ENCODE data around the gene SC5D.

Gene SC5D

DNA sequence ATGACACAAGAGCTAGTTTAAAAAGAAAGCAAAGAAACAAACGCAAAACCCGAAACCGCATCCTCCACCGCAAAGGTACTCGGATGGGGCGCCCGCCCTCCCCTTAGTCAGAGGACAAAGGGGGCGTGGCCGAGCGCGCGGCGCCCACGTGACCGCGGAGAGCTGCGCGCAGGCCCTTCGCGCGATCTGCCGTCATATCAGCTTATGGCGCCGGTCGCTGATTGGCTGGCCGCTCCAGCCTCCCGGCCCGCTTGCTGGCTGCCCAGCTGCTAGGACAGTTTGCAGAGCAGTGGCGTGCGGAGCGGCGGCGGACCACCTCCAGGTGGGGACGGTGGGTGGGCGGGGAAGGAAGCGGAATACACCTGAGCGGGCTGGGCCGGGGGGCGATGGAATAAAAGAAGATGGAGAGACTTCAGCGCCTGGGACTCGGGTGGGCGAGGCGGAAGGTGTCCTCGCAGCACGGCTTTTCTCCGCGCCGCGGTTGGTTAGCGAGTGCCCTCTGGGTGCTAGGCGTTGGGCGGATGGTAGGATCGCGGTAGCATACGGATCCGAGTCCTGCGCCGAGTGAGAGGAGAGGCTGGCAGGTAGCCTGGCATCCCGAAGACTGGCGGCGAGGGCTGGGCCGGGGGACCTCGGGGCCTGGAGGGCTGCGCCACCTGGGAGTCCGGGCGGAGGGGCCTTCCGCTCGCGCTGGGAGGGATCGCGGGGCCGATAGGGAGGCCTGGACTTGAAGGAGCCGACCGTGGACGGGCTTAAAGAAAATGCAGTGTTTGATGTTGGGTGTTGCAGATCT, at the start of gene SC5D:
SC5D (plus strand) TSS at position 277 of the 793 bp plus-strand sequence. CDS start 10,605 bp downstream, outside the sequence.
- TF ChIP-seq MAX (IDR thresholded peaks at IDR 0.05; ENCODE audit: low read depth, low read length) (peak; percentile 97), CTCF (IDR thresholded peaks at IDR 0.05; ENCODE audit: low read depth, low read length) (no peak), MYC (IDR thresholded peaks at IDR 0.05; ENCODE audit: low read depth, low read length) (no peak; the same call in 1 of the 2 replicates), POLR2A (IDR thresholded peaks at IDR 0.05; ENCODE audit: extremely low read depth, insufficient read length) (peak; percentile 74)
- peak; percentile 96 for DNase-seq (ENCODE audit: low read depth)

DNA sequence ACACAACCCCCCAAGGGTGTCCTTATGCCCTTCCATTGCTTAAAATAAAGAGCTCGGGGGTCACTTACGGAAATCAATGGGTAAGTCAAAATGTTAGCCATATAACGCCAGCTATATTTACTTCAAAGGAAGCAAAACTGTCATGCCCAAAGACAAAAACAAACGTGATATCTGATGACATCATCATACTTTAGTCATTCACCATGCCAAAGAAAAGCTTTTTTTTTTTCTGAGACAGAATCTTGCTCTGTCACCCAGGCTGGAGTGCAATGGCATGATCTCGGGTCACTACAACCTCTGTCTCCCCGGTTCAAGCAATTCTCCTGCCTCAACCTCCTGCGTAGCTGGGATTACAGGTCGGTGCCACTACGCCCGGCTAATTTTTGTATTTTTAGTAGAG, 47.7 kb upstream of the SC5D start:
- no peak for DNase-seq (ENCODE audit: low read depth)
- TF ChIP-seq MAX (IDR thresholded peaks at IDR 0.05; ENCODE audit: low read depth, low read length) (no peak), POLR2A (IDR thresholded peaks at IDR 0.05; ENCODE audit: extremely low read depth, insufficient read length) (no peak), CTCF (IDR thresholded peaks at IDR 0.05; ENCODE audit: low read depth, low read length) (no peak), MYC (IDR thresholded peaks at IDR 0.05; ENCODE audit: low read depth, low read length) (no peak)

More for the DNA sequence above, at the start of gene SC5D:
- H3K4me3 ChIP-seq (ENCODE audit: low read depth, low read length), result peak within 1 kb of the TSS; percentile 82

GRCh38 chr11:121246021-121246768, 46.4 kb upstream of the SC5D start:
- no peak for DNase-seq (ENCODE audit: low read depth)
- TF ChIP-seq POLR2A (IDR thresholded peaks at IDR 0.05; ENCODE audit: extremely low read depth, insufficient read length), result no peak
- TF ChIP-seq MYC (IDR thresholded peaks at IDR 0.05; ENCODE audit: low read depth, low read length), result no peak
- TF ChIP-seq CTCF (IDR thresholded peaks at IDR 0.05; ENCODE audit: low read depth, low read length), result no peak
- TF ChIP-seq MAX (IDR thresholded peaks at IDR 0.05; ENCODE audit: low read depth, low read length), result no peak
- H3K4me3 ChIP-seq (ENCODE audit: low read depth, low read length), result no peak overlapping the region

More for the DNA sequence above, 47.7 kb upstream of the SC5D start:
- H3K4me3 ChIP-seq (ENCODE audit: low read depth, low read length), result no peak overlapping the region

- H3K4me3 ChIP-seq (ENCODE audit: low read depth, low read length), result no peak overlapping the region
- no peak for TF ChIP-seq CTCF (IDR thresholded peaks at IDR 0.05; ENCODE audit: low read depth, low read length)
- no peak for TF ChIP-seq MYC (IDR thresholded peaks at IDR 0.05; ENCODE audit: low read depth, low read length)
- no peak for TF ChIP-seq POLR2A (IDR thresholded peaks at IDR 0.05; ENCODE audit: extremely low read depth, insufficient read length)
- TF ChIP-seq MAX (IDR thresholded peaks at IDR 0.05; ENCODE audit: low read depth, low read length), result no peak
Observed at GRCh38 chr11:121246769-121247035, 45.9 kb upstream of the SC5D start.

DNA sequence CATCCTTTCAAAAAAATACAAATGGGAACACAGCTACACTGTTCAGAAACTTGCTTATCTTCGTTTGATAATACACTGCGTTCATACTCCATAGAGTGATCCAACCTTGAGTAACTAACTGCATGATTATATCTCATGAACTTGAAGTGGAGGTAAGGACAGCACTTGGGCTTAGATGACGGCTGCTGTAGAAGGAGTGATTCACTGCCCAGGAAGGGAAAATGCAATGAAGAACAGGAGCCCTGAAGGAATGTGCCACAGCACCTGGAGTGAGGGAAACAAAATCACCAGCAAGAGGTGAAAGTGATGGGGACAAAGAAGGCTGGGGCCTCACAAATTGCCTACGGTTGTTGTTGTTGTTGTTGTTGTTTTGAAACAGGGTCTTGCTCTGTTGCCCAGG, 44.1 kb upstream of the SC5D start:
- DNase-seq (ENCODE audit: low read depth), result no peak
- no peak for TF ChIP-seq MYC (IDR thresholded peaks at IDR 0.05; ENCODE audit: low read depth, low read length)
- no peak for TF ChIP-seq CTCF (IDR thresholded peaks at IDR 0.05; ENCODE audit: low read depth, low read length)
- no peak for TF ChIP-seq MAX (IDR thresholded peaks at IDR 0.05; ENCODE audit: low read depth, low read length)
- H3K4me3 ChIP-seq (ENCODE audit: low read depth, low read length), result no peak overlapping the region

More at GRCh38 chr11:121246769-121247035, 45.9 kb upstream of the SC5D start:
- DNase-seq (ENCODE audit: low read depth), result no peak
